Activated T-helper 1 cell treated with anti-CD3 and anti-CD28 coated beads, Interleukin-12 subunit alpha, Interleukin-12 subunit beta, Interleukin-2, Interleukin-4 antibody, amounts not matched to agents 30 ng/mL and 10 ng/mL and 1 ng/mL, durations not matched to agents 14 hours and 24 hours and 36 hours (primary cell): ENCODE results near the gene CCDC28B. TPM values are rescaled to one million over a fixed set of nuclear protein-coding genes. Genes with fewer than 3 reads are reported as not detected.
"Not testable (repeated sequence)": the region's sequence is repeated elsewhere in the genome, so short reads cannot be mapped to it uniquely, and the experiment has no call there.

ENCODE experiments used
- DNase-seq: peaks from one replicate; pipeline ENCODE4 v3.0.0; 2021; ENCODE audit warnings: low spot score
- H3K27ac Mint-ChIP-seq: one replicate; pipeline ENCODE4 v1.8.0; 2021; ENCODE audit warnings: mild to moderate bottlenecking, mixed read lengths
- H3K27me3 Mint-ChIP-seq: one replicate; pipeline ENCODE4 v1.8.0; 2022; ENCODE audit warnings: mild to moderate bottlenecking, moderate library complexity, mixed read lengths; ENCODE audit not compliant: insufficient read depth
- H3K36me3 Mint-ChIP-seq: one replicate; pipeline ENCODE4 v1.8.0; 2021; ENCODE audit warnings: low read depth, mixed read lengths
- H3K4me1 Mint-ChIP-seq: one replicate; pipeline ENCODE4 v1.8.0; 2021; ENCODE audit warnings: low read depth, mixed read lengths
- H3K4me3 Mint-ChIP-seq: one replicate; pipeline ENCODE4 v1.8.0; 2021; ENCODE audit warnings: mild to moderate bottlenecking, moderate library complexity, mixed read lengths
- H3K9me3 Mint-ChIP-seq: one replicate; pipeline ENCODE4 v1.8.0; 2021; ENCODE audit warnings: mixed read lengths
- intact Hi-C: fragments of 100-400 bp; cut with micrococcal nuclease; formaldehyde crosslinking; loops from one replicate; pipeline ENCODE4 v1.15.1; 2024
- total RNA-seq: library from RNA; stranded (reverse); gene quantifications from 2 replicates; pipeline ENCODE4 v1.2.3, GENCODE V29; 2022

CCDC28B gene
- total RNA-seq: 28.2 and 32.6 TPM in 2 replicates

DNA sequence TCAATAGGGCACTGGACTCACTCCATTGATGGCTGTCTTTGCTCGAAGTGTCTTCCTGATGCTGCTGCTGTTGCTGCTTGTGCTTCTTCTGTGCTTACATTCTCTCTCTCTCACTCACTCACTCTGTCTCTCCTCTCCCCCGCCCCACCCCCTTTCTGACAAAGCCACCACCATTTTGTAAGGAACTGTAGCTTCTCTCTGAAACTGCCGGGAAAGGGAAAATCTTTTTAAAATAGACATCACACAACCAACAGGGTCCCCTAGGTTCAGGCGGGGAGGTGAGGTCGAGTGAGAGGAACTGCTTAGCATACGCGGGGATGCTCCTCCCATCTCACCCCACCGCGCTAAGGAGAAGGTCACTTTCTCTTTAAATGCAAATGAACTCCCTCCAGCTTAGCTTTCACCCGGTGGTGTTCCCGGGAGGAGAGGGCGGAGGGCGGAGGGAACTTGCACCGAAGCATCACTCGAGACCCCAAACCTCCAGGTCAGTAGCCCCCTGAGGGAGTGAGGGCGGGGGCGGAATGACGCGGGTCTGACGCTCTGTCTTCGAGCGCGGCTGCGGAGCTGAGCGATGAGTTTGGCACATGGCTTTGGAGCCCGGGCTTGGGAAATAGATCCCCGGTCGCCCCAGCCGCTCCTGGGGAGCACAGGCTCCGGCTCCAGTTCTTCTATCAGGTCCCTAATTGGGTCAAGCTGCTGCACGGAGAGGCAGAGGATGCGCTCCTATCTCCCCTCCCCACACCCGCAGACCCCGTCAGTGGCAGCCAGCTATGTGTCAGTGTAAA lies at the start of gene CCDC28B:
Gene CCDC28B, plus strand, starts transcription at position 370 of the 785 bp plus-strand sequence. CDS start 1,341 bp downstream, outside the sequence.
- no peaks in the 10 kb centered on the region for H3K27me3 Mint-ChIP-seq
- intact Hi-C loops: loop anchor here (1.0 to 2.0 kb wide), 7 partner anchors 14 to 194 kb away; partner anchors contain the start of genes BSDC1, EIF3I, HDAC1 and KPNA6
- peak within 1 kb of the TSS; percentile 97 for H3K27ac Mint-ChIP-seq
- H3K4me1 Mint-ChIP-seq: peaks cover 69% of the 10 kb centered on the region
- H3K4me3 Mint-ChIP-seq: peak within 1 kb of the TSS; percentile 92
- DNase-seq: peak; percentile 55
- H3K9me3 Mint-ChIP-seq: no peaks in the 10 kb centered on the region
- peaks cover 29% of the 10 kb centered on the region for H3K36me3 Mint-ChIP-seq

DNA sequence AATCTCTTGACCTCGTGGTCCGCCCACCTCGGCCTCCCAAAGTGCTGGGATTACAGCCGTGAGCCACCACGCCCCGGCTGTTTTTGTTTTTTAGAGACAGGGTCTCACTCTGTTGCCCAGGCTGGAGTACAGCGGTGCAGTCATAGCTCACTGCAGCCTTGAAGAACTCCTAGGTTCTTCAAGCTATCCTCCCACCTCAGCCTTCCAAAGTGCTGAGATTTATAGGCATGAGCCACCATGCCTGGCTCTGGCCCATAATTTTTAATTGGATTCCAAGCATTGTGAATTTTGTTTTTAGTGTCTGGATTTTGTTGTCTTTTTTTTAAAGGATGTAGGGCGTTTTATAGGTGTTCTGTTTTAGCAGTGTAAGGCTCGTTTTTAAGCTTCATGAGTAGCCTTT lies 49.5 kb upstream of the CCDC28B start:
- H3K9me3 Mint-ChIP-seq: peaks cover 12% of the 10 kb centered on the region
- peaks cover 4% of the 10 kb centered on the region for H3K4me1 Mint-ChIP-seq
- H3K36me3 Mint-ChIP-seq: peaks cover 16% of the 10 kb centered on the region
- H3K27ac Mint-ChIP-seq: no peak overlapping the region
- H3K27me3 Mint-ChIP-seq: no peaks in the 10 kb centered on the region
- no peak for DNase-seq
- no peak overlapping the region for H3K4me3 Mint-ChIP-seq
- intact Hi-C loops: no loop called here

DNA sequence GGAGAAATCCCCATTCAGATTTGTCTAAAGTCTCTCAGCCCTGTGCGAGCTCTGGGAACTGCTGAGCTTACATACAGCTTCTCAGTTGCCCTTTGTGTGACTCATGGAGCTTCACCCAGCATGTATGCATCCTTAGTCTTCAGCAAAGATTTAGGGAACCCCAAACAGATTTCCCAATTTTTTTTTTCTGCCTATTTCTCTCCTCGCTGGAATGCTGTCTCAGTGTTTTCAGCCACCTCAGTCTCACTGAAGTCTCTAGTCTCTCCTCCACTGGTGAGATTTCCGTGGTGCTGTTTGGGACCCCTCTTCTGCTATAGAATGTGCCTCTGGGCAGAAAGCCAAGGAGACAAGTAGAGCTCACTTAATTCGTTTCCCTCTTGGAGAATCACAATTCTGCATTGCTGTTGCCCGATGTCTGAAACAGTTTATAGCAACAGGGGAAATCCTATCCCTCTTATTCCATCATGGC lies 49.0 kb upstream of the CCDC28B start:
- DNase-seq: no peak
- H3K4me1 Mint-ChIP-seq: peaks cover 4% of the 10 kb centered on the region
- peaks cover 20% of the 10 kb centered on the region for H3K36me3 Mint-ChIP-seq
- no peak overlapping the region for H3K4me3 Mint-ChIP-seq
- H3K27me3 Mint-ChIP-seq: no peaks in the 10 kb centered on the region
- intact Hi-C loops: no loop called here
- H3K27ac Mint-ChIP-seq: no peak overlapping the region
- peaks cover 12% of the 10 kb centered on the region for H3K9me3 Mint-ChIP-seq

DNA sequence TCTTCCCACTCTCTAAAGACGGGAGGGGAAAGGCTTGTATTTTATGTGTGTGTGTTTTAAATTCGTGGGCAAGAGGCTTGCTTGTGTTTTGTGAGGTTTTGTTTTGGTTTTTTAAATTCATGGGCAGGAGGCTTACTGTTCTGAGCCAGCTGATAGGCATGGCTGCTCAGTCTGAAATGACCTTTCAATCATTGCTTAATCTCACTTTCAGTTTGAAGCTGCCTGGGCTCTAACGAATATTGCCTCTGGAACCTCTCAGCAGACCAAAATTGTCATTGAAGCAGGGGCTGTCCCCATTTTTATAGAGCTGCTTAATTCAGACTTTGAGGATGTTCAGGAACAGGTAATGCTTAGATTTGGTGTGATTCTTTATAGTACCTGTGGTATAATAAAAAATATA lies 41.2 kb upstream of the CCDC28B start:
- Mint-ChIP-seq H3K27me3 (no peaks in the 10 kb centered on the region), H3K4me3 (no peak overlapping the region), H3K4me1 (peaks cover 9% of the 10 kb centered on the region), H3K36me3 (peaks cover 44% of the 10 kb centered on the region), H3K9me3 (no peaks in the 10 kb centered on the region), H3K27ac (peak overlapping the region; percentile 61)
- intact Hi-C loops: no loop called here
- no peak for DNase-seq

DNA sequence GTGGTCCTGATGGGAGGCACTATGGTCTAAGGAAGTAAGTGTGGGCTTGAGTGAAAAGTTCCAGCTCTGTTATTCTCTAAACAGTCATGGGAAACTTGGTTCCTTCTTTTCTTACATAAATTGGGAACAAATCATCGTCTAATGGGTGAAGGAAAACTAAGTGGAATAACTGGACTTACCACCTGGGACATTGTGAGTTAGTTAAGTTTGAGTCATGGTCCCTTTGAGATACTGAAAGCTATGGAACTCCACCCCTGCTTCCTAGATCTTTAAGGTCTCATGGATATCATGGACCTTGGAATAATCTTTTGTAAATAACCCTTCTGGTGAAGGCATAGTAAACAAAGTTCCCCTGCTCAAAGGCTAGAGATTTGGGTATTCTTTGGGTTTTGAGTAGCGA lies 37.0 kb upstream of the CCDC28B start:
- H3K4me1 Mint-ChIP-seq: peaks cover 5% of the 10 kb centered on the region
- H3K36me3 Mint-ChIP-seq: peaks cover 34% of the 10 kb centered on the region
- H3K4me3 Mint-ChIP-seq: no peak overlapping the region
- intact Hi-C loops: no loop called here
- DNase-seq: no peak
- H3K27me3 Mint-ChIP-seq: no peaks in the 10 kb centered on the region
- no peaks in the 10 kb centered on the region for H3K9me3 Mint-ChIP-seq
- H3K27ac Mint-ChIP-seq: no peak overlapping the region

DNA sequence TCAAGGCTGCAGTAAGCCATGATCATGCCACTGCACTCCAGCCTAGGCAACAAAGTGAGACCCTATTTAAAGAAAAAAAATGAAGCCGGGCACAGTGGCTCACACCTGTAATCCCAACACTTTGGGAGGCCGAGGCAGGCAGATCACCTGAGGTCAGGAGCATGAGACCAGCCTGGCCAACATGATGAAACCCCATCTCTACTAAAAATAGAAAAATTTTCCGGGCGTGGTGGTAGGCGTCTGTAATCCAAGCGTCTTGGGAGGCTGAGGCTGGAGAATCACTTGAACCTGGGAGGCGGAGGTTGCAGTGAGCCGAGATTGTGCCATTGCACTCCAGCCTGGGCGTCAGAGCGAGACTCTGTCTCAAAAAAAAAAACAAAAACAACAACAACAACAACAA lies 34.8 kb upstream of the CCDC28B start:
- intact Hi-C loops, DNase-seq, H3K9me3 Mint-ChIP-seq, H3K4me1 Mint-ChIP-seq, H3K27ac Mint-ChIP-seq, H3K27me3 Mint-ChIP-seq, H3K4me3 Mint-ChIP-seq: not testable (repeated sequence)
- peaks cover 37% of the 10 kb centered on the region for H3K36me3 Mint-ChIP-seq

DNA sequence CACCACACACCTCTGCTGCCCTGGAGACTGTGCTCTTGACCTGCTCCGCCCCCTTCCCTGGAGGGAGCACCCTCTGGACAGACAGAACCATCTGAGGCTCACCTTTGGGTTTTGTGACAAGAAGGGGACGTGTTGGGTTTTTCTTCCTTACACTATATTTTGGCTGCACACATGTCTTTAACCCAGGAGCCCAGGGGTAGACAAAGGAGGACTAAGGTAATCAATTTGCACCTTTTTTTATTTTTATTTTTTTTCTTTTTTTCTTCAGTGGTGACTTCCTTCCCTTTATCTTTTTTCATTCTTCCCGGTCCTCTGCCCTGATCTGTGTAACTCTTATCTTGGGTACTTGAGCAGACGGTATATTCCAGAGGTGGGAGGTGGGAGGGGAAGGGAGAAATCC lies 29.4 kb upstream of the CCDC28B start:
- H3K36me3 Mint-ChIP-seq: peaks cover 37% of the 10 kb centered on the region
- peaks cover 18% of the 10 kb centered on the region for H3K4me1 Mint-ChIP-seq
- no peaks in the 10 kb centered on the region for H3K27me3 Mint-ChIP-seq
- H3K9me3 Mint-ChIP-seq: no peaks in the 10 kb centered on the region
- DNase-seq: no peak
- H3K27ac Mint-ChIP-seq: no peak overlapping the region
- no peak overlapping the region for H3K4me3 Mint-ChIP-seq
- intact Hi-C loops: no loop called here

DNA sequence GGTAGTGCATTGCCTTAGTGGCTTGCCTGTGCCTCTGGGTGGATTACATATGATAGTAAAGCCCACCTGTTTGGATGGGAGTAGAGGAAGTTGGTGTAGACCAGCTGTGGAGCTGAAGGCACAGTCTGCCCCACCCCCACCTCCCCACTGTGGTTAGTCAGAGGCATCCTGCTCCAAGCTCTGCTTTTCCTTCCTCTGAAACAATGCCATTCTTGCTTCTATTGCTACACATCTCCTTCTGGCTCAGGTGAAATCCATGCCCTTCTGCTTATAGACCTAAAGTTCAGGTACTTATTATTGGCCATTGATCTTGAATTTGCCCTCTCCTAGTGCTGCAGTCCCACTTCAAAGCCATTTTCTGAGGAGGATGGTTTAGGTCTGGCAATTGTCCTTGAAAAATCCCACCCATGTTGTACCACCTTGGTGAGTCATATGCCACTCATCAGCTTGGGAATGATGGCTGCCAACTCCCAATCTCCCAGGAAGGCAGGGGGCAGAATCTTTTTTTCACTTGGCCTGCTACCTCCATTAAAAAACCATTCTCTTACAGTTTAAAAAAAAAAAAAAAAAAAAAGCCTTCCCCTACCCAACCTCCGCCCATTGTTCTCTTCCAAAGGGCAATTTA lies 27.7 kb upstream of the CCDC28B start:
- no peak overlapping the region for H3K27ac Mint-ChIP-seq
- H3K27me3 Mint-ChIP-seq: no peaks in the 10 kb centered on the region

DNA sequence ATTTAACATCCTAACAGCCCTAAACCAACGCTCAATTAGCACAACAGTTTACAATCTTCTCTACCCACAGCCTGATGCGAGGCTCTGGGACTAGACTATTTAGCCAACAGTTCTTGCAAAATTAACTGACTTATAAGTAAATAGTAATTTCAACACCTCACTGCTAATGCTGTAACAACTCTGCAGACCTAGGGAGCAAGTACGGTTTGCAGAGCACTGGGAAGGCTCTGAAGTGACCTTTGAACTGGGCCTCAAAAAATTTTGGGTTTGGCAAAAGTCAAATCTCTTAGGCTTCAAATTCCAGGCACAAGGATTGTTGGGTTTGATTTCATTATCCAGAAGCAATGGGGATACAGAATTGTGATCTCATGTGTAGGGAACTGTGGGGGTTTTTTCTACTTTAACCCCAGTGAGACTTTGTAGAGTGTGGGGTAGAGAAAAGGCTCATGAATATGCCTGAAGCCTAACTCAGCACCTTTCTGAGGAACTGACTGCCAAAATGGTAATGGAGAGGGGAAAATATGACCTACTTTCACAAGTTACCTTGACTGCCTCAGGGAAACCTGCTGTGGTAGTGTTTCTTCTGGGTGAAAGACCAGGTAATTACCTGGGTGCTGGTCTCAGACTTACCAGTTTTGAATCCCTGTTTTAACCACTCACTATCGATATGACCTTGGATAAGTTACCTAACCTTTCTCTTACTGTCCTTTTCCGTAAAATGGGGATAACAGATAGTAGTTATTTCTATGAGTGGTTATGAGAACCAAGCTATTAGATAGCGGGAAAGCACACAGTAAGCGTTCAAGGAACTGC lies 21.8 kb upstream of the CCDC28B start:
- H3K27me3 Mint-ChIP-seq: no peaks in the 10 kb centered on the region
- intact Hi-C loops: loop anchor here (1.0 to 2.0 kb wide), 7 partner anchors 23 to 882 kb away; partner anchors contain the start of genes BSDC1, EIF3I, KPNA6 and SNRNP40
- peak overlapping the region; percentile 96 for H3K4me3 Mint-ChIP-seq
- peaks cover 35% of the 10 kb centered on the region for H3K36me3 Mint-ChIP-seq
- H3K9me3 Mint-ChIP-seq: no peaks in the 10 kb centered on the region
- H3K27ac Mint-ChIP-seq: peak overlapping the region; percentile 93
- peaks cover 39% of the 10 kb centered on the region for H3K4me1 Mint-ChIP-seq
- DNase-seq: no peak

More for the DNA sequence above, 27.7 kb upstream of the CCDC28B start:
- Mint-ChIP-seq H3K4me3 (no peak overlapping the region), H3K9me3 (no peaks in the 10 kb centered on the region), H3K4me1 (peaks cover 18% of the 10 kb centered on the region), H3K36me3 (peaks cover 30% of the 10 kb centered on the region)
- DNase-seq: no peak
- intact Hi-C loops: no loop called here

DNA sequence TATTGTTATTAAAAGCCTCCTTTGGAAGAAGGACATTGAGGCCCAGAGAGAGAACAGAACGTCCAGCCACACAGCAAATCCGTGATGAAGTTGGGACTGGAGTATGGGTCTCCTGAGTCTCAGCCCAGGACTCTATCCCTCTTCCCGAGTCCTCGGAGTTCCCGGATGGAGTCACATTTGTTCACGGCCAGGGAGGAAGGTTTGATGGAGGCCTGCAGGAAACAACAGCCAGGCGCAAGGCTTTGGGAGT lies 21.3 kb upstream of the CCDC28B start:
- peak overlapping the region; percentile 96 for H3K4me3 Mint-ChIP-seq
- peaks cover 37% of the 10 kb centered on the region for H3K36me3 Mint-ChIP-seq
- intact Hi-C loops: loop anchor here (1.0 to 2.0 kb wide), 7 partner anchors 22 to 882 kb away; partner anchors contain the start of genes BSDC1, EIF3I, KPNA6 and SNRNP40
- peaks cover 42% of the 10 kb centered on the region for H3K4me1 Mint-ChIP-seq
- H3K27me3 Mint-ChIP-seq: no peaks in the 10 kb centered on the region
- H3K27ac Mint-ChIP-seq: peak overlapping the region; percentile 93
- no peak for DNase-seq
- H3K9me3 Mint-ChIP-seq: no peaks in the 10 kb centered on the region

DNA sequence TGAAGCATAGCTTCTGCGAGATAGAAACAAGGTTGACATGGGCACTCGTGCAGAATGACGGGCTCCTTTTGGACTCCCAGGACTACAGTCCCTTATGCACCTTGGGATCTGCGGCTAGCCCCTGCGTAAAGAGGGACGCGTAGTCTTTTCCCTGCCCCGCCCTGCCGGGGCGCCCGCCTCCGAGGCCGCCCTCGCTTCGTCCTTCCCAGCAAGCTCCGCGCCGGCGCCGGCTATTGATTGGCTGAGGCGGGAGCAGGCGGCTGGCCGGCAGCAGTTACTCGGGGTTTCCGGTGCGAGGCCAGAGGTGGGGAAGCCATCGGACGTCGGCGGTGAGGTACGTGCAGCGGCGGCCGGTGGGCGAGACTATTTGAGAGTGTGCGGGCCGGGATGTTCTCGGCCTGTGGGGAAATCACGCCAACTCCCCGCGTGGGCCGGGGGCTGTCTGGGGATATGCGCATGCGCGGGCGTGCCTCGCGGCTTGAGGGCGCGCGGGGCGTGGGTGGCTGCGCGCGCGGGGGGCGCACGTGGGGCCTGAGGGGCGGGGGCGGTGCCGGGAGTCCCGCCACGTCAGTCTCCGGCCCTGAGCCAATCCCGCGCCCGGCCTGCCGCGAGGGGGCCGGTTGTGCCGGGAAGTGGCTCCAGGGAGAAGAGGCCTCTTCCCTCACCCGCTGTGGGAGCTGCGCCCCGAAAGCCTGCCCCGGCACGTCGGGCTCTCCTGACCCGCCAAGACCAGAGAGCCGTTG lies 20.8 kb upstream of the CCDC28B start, which contains the start of gene TXLNA:
Gene TXLNA, plus strand, starts transcription at position 233 of the 743 bp plus-strand sequence. CDS start 671 bp downstream, outside the sequence.
- Mint-ChIP-seq H3K4me1 (peaks cover 47% of the 10 kb centered on the region), H3K36me3 (peaks cover 38% of the 10 kb centered on the region), H3K4me3 (peak within 1 kb of the TSS; percentile 96), H3K27ac (peak within 1 kb of the TSS; percentile 93), H3K27me3 (no peaks in the 10 kb centered on the region), H3K9me3 (no peaks in the 10 kb centered on the region)
- intact Hi-C loops: loop anchor here (1.0 to 5.0 kb wide), 9 partner anchors 22 to 883 kb away; partner anchors contain the start of genes BSDC1, EIF3I, KPNA6 and LCK
- peak; percentile 89 for DNase-seq
